HG02610 (cell line): ENCODE results near the gene C6orf15.
"Not testable (repeated sequence)": the region's sequence is repeated elsewhere in the genome, so short reads cannot be mapped to it uniquely, and the experiment has no call there.

Source experiments
- ATAC-seq: cut with Tn5 transposase; IDR thresholded peaks from one replicate; pipeline ENCODE4 v1.9.1; 2021; ENCODE audit warnings: mild to moderate bottlenecking, moderate library complexity; ENCODE audit not compliant: unreplicated experiment

C6orf15 gene

DNA sequence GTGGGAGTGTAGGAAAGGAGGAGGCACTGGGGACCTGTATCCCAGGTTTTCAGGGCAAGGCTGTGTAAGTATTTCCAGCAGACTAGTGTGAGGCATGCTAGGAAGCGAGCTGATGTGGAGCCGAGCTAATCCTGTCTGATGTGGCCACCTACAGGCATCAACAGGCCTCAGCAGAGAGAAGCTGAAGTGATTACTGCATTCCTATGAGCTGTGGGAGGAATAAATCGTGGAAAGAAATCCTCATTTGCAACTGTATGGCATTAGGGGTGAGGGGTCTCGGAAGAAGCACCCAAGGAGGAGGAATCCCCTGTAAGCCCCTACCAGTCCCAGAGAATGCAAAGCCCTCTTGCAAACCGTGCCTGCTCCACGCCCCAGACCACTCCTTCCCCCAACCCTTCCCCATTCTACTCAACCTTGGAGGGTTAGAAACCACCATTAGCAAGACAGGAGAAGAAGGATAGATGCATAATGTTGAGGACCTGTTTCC, 41.6 kb downstream of the C6orf15 start:
- ATAC-seq: no peak

DNA sequence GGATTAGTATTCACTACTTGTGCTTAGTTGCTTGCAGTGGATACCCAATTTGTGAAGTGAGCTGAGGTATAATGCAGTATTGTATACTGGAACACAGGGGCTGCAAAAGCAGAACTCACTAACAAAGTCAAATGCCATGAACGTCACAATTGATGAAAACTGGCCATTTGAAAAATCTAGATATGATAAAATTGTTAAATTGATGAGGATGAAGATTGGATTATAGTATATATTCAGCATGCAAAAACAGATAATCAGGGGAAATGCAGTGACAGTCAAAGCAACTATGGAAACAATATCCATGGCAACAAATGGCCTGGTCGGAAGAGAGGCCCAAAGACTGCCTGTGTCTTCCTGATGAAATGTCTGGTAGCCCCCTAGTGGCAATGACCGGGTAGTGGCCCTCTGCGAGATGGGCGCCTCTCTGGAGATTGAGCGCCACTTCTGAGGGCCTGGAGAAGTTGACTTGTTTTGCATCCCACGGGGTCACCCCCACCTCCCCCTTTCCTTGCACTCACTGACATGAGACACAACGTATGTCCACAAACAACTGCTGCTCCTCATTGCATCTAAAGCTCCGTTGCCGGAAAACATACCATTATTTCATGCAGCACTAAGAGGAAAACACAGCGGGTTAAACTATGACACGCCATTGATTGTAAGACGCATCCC, 43.6 kb downstream of the C6orf15 start:
- no peak for ATAC-seq

DNA sequence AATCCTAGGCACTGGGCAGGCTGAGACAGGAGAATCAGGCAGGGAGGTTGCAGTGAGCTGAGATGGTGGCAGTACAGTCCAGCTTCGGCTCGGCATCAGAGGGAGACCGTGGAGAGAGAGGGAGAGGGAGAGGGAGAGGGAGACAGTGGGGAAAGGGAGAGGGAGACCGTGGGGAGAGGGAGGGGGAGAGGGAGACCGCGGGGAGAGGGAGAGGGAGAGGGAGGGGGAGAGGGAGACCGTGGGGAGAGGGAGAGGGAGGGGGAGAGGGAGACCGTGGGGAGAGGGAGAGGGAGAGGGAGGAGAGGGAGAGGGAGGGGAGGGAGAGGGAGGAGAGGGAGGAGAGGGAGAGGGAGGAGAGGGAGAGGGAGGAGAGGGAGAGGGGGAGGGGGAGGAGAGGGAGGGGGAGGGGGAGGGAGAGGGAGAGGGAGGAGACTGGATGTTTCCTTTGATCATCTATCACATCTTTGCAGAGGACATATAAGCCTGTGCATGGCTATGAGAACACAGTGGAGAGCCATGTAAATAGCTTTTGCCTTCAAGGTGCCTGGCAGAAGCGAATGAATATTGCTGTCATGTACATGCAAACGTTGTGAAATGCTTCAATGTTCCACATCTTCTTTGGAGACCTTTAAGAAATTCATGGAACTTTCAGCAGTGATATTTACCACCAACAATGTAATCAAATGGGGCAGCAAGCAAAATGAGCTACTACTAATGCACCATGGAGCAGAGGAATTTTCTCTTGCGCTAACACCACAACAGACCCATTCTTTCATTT, 44.3 kb downstream of the C6orf15 start:
- not testable (repeated sequence) for ATAC-seq

DNA sequence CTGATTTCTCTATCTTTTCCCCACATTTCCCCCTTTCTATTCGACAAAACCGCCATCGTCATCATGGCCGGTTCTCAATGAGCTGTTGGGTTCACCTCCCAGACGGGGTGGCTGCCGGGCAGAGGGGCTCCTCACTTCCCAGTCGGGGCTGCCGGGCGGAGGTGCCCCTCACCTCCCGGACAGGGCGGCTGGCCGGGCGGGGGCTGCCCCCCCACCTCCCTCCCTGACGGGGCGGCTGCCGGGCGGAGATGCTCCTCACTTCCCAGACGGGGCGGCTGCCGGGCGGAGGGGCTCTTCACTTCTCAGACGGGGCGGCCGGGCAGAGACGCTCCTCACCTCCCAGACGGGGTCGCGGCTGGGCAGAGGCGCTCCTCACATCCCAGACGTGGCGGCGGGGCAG, 45.3 kb downstream of the C6orf15 start:
- ATAC-seq: not testable (repeated sequence)

DNA sequence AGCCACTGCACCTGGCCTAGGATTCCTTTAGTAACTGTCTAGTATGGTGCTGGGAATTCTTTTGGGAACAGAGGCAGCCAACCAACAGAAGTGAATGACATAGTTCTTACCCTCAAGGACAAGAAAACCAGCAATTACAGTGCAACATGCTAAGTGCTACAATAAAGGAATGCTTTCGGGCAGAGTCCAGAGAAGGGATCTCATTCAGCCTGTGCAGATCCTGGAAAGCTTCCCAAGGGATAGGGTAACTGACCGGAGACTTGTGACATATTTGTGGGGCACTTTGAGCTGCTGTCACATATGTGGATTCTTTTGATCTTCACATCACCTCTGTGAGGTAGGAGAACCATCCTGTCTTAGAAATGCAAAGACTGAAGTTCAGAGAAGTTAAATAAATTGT, 46.8 kb downstream of the C6orf15 start:
- ATAC-seq: no peak

DNA sequence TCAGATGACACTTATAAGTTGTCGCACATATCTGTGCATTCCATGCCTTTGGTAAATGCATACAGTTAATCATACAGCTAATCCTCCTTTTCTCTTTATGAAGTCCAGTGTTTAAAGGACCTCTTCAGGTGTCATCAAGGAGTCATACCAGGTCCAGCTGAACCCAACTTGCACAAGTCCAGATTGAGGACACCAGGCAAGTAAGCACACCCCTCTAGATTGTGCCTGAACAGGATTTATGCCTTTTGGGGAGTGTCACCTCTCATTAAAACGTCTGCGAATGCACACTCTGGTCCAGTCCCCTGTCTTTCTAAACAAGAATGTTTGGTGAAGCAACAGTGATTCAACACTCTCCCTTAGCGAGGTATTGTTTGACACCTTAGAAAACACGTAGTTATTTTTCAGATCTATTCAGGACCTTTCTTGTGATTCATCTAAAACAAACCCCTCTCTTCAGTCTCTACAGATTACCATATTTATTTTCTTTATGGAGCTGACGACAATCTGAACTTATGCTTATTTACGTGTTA, 48.4 kb downstream of the C6orf15 start:
- ATAC-seq: no peak
